ENCODE data around the gene POP7.
"Not testable (repeated sequence)": the region's sequence is repeated elsewhere in the genome, so short reads cannot be mapped to it uniquely, and the experiment has no call there.

Gene POP7

GRCh38 chr7:100692578-100692961 lies 13.4 kb upstream of the POP7 start:
- DNase-seq (ENCODE audit: low read depth): no peak

- no peak for DNase-seq (ENCODE audit: low read depth)
These were observed 12.4 kb upstream of the POP7 start for GRCh38 chr7:100693312-100694097.

GRCh38 chr7:100694098-100694745 lies 11.7 kb upstream of the POP7 start, which contains the start of gene GIGYF1:
GIGYF1 (minus strand) TSS chr7:100694250; CDS start chr7:100688238, 6,012 bp downstream.
- DNase-seq (ENCODE audit: low read depth): peak; percentile 60

- DNase-seq (ENCODE audit: low read depth): no peak
These were observed 9.8 kb upstream of the POP7 start for GRCh38 chr7:100696123-100696521.

- DNase-seq (ENCODE audit: low read depth): no peak
These were observed 6.9 kb upstream of the POP7 start for GRCh38 chr7:100699018-100699417.

GRCh38 chr7:100701089-100701488 lies 4.8 kb upstream of the POP7 start:
- not testable (repeated sequence) for DNase-seq (ENCODE audit: low read depth)

- DNase-seq (ENCODE audit: low read depth): peak; percentile 65
These were observed 585 bp upstream of the POP7 start for GRCh38 chr7:100705320-100705752.

GRCh38 chr7:100706672-100707311 lies 871 bp downstream of the POP7 start:
- DNase-seq (ENCODE audit: low read depth): no peak

GRCh38 chr7:100708395-100708794 lies 2.5 kb downstream of the POP7 start:
- no peak for DNase-seq (ENCODE audit: low read depth)

- DNase-seq (ENCODE audit: low read depth): no peak
These were observed 4.5 kb downstream of the POP7 start for GRCh38 chr7:100710452-100710851.

- no peak for DNase-seq (ENCODE audit: low read depth)
These were observed 5.4 kb downstream of the POP7 start for GRCh38 chr7:100711369-100711768.

GRCh38 chr7:100714725-100715124 lies 8.8 kb downstream of the POP7 start:
- no peak for DNase-seq (ENCODE audit: low read depth)

- not testable (repeated sequence) for DNase-seq (ENCODE audit: low read depth)
These were observed 11.2 kb downstream of the POP7 start for GRCh38 chr7:100717073-100717472.

- no peak for DNase-seq (ENCODE audit: low read depth)
These were observed 13.8 kb downstream of the POP7 start for GRCh38 chr7:100719523-100720278.

GRCh38 chr7:100720279-100720670 lies 14.4 kb downstream of the POP7 start, which contains the start of gene EPO:
EPO (plus strand) TSS chr7:100720468; CDS start chr7:100720981, 513 bp downstream.
- no peak for DNase-seq (ENCODE audit: low read depth)

GRCh38 chr7:100720671-100721504 lies 15.0 kb downstream of the POP7 start:
- no peak for DNase-seq (ENCODE audit: low read depth)

- DNase-seq (ENCODE audit: low read depth): no peak
These were observed 15.5 kb downstream of the POP7 start for GRCh38 chr7:100721505-100721812.

GRCh38 chr7:100722480-100723212 lies 16.7 kb downstream of the POP7 start:
- no peak for DNase-seq (ENCODE audit: low read depth)

- no peak for DNase-seq (ENCODE audit: low read depth)
These were observed 17.9 kb downstream of the POP7 start for GRCh38 chr7:100723732-100724275.

GRCh38 chr7:100724364-100724763 lies 18.4 kb downstream of the POP7 start:
- not testable (repeated sequence) for DNase-seq (ENCODE audit: low read depth)

All from activated T-helper 1 cell treated with Interleukin-2 at 50 U/mL for 16 hours (primary cell).